HepG2 (cell line): ENCODE measurements around the gene COL8A2. TPM values are rescaled to one million over a fixed set of nuclear protein-coding genes. Genes with fewer than 3 reads are reported as not detected.
A peak's percentile ranks its signal among the peaks of the same experiment; 100 is the strongest.

Source experiments
- NONO ChIP-seq, 2 experiments: fragments of 450-650 bp in 1 of 2; sonication (generic) in 1 of 2; formaldehyde crosslinking in 1 of 2; IDR thresholded peaks in 1 of 2; conservative IDR thresholded peaks in 1 of 2; 2 replicates each; pipeline versions ENCODE4 v1.6.1 to v1.8.0; 2017 to 2022; ENCODE audit warnings: mild to moderate bottlenecking in 1 of 2, missing genetic modification reagents in 1 of 2, moderate library complexity in 1 of 2
- RCOR2 ChIP-seq: IDR thresholded peaks from 2 replicates; pipeline ENCODE4 v1.6.1; 2016; ENCODE audit warnings: missing biosample characterization, missing genetic modification reagents
- ZNF10 ChIP-seq: sonication (generic); formaldehyde crosslinking; IDR thresholded peaks from 2 replicates; pipeline ENCODE4 v1.4.0; 2020; ENCODE audit warnings: mild to moderate bottlenecking, low read depth, missing genetic modification reagents, borderline replicate concordance
- ZNF570 ChIP-seq: sonication (generic); formaldehyde crosslinking; IDR thresholded peaks from 2 replicates; pipeline ENCODE4 v1.4.0; 2020; ENCODE audit warnings: mild to moderate bottlenecking, missing genetic modification reagents, borderline replicate concordance
- ZNF749 ChIP-seq: sonication (generic); formaldehyde crosslinking; IDR thresholded peaks from 2 replicates; pipeline ENCODE4 v1.8.0; 2022; ENCODE audit warnings: mild to moderate bottlenecking, missing genetic modification reagents, moderate library complexity, borderline replicate concordance
- polyA plus RNA-seq, 8 experiments: library from polyadenylated mRNA; depleted of rRNA in 3 of 8; stranded (reverse) in 7 of 8; unstranded in 1 of 8; fragments of >200 nt; fragmentation: Illumina TruSeq in 4 of 8; extraction: Trizol in 4 of 8; gene quantifications; 2 replicates each; pipeline versions ENCODE4 v1.2.1 to v1.2.3, GENCODE V29; 2011 to 2016; ENCODE audit warnings: low read depth in 4 of 8, missing spikeins in 1 of 8, mixed read lengths in 1 of 8; ENCODE audit not compliant: insufficient read depth in 1 of 8
- total RNA-seq, 5 experiments: library from RNA; depleted of rRNA; stranded (reverse); fragments of >200 nt; fragmentation: Illumina TruSeq; extraction: Trizol; gene quantifications; 2 replicates each; pipeline ENCODE4 v1.2.3, GENCODE V29; 2016; ENCODE audit warnings: low read depth in 1 of 5
- TF ChIP-seq, protein P1 (sequence below), 2 experiments: fragments of 450-650 bp in 1 of 2; sonication (generic) in 1 of 2; formaldehyde crosslinking in 1 of 2; IDR thresholded peaks; 2 replicates each; pipeline versions ENCODE4 v1.6.1 to v1.8.0; 2016 to 2022; ENCODE audit warnings: antibody characterized with exemption in 1 of 2, mild to moderate bottlenecking in 1 of 2, missing genetic modification reagents in 1 of 2
- TF ChIP-seq, protein P2 (sequence below): sonication (generic); formaldehyde crosslinking; IDR thresholded peaks from 2 replicates; pipeline ENCODE4 v1.4.0; 2020; ENCODE audit warnings: missing genetic modification reagents, borderline replicate concordance
- TF ChIP-seq, protein P3 (sequence below), 2 experiments: fragments of 450-650 bp in 1 of 2; sonication (generic) in 1 of 2; formaldehyde crosslinking; IDR thresholded peaks; 2 replicates each; pipeline versions ENCODE4 v1.5.0 to v1.8.0; 2020 to 2022; ENCODE audit warnings: mild to moderate bottlenecking in 1 of 2, missing genetic modification reagents in 1 of 2
- TF ChIP-seq, protein P4 (sequence below): sonication (generic); formaldehyde crosslinking; IDR thresholded peaks from 2 replicates; pipeline ENCODE4 v1.5.1; 2020; ENCODE audit warnings: missing genetic modification reagents, mild to moderate bottlenecking, borderline replicate concordance

The COL8A2 gene
- total and polyA plus RNA-seq, 2 of the 13 experiments (the other 11 are each of a cell fraction or from before 2014, with no cell fraction given): 0.13 to 0.24 TPM

DNA sequence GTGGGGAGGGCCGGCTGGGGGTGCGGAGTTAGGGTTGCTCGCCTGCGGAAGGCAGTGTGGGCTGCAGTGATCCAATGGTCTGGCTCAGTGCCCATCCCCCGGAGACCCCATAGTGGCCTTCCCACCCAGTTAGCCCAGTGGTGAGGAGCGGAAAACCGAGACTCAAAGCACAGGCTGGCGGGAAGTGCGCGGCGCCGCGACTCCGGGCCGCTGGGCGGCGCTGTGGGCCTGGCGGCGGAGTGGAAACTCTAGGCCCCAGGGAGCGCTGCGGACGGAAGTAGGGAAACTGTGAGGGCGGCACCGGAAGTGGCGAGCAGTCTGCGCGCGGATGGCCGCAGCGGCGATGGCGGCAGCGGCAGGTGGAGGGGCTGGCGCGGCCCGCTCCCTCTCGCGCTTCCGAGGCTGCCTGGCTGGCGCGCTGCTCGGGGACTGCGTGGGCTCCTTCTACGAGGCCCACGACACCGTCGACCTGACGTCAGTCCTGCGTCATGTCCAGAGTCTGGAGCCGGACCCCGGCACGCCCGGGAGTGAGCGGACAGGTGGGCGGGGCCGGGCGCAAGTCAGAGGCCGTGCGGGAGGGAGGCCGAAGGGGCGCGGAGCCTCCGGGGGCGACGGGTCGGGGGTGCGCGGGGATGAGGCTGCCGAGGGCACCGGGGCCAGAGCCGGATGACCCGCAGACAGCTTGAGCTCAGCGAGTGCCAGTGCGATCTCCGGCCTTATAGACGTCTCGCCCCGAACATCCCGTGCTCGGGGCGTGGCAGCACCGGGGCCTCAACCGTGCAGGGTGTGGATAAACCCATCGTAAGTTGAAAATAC is 36.2 kb downstream of the COL8A2 start, which contains the start of gene ADPRS (continued):
- TF ChIP-seq, protein P1, sequence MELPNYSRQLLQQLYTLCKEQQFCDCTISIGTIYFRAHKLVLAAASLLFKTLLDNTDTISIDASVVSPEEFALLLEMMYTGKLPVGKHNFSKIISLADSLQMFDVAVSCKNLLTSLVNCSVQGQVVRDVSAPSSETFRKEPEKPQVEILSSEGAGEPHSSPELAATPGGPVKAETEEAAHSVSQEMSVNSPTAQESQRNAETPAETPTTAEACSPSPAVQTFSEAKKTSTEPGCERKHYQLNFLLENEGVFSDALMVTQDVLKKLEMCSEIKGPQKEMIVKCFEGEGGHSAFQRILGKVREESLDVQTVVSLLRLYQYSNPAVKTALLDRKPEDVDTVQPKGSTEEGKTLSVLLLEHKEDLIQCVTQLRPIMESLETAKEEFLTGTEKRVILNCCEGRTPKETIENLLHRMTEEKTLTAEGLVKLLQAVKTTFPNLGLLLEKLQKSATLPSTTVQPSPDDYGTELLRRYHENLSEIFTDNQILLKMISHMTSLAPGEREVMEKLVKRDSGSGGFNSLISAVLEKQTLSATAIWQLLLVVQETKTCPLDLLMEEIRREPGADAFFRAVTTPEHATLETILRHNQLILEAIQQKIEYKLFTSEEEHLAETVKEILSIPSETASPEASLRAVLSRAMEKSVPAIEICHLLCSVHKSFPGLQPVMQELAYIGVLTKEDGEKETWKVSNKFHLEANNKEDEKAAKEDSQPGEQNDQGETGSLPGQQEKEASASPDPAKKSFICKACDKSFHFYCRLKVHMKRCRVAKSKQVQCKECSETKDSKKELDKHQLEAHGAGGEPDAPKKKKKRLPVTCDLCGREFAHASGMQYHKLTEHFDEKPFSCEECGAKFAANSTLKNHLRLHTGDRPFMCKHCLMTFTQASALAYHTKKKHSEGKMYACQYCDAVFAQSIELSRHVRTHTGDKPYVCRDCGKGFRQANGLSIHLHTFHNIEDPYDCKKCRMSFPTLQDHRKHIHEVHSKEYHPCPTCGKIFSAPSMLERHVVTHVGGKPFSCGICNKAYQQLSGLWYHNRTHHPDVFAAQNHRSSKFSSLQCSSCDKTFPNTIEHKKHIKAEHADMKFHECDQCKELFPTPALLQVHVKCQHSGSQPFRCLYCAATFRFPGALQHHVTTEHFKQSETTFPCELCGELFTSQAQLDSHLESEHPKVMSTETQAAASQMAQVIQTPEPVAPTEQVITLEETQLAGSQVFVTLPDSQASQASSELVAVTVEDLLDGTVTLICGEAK (IDR thresholded peaks at IDR 0.05): peak; percentile 61; the same call in 1 of the 2 replicates
- TF ChIP-seq, protein P1 (CRISPR knock-in tag; IDR thresholded peaks at IDR 0.05): peak; percentile 70; the same call in 1 of the 2 replicates
- TF ChIP-seq, protein P2, sequence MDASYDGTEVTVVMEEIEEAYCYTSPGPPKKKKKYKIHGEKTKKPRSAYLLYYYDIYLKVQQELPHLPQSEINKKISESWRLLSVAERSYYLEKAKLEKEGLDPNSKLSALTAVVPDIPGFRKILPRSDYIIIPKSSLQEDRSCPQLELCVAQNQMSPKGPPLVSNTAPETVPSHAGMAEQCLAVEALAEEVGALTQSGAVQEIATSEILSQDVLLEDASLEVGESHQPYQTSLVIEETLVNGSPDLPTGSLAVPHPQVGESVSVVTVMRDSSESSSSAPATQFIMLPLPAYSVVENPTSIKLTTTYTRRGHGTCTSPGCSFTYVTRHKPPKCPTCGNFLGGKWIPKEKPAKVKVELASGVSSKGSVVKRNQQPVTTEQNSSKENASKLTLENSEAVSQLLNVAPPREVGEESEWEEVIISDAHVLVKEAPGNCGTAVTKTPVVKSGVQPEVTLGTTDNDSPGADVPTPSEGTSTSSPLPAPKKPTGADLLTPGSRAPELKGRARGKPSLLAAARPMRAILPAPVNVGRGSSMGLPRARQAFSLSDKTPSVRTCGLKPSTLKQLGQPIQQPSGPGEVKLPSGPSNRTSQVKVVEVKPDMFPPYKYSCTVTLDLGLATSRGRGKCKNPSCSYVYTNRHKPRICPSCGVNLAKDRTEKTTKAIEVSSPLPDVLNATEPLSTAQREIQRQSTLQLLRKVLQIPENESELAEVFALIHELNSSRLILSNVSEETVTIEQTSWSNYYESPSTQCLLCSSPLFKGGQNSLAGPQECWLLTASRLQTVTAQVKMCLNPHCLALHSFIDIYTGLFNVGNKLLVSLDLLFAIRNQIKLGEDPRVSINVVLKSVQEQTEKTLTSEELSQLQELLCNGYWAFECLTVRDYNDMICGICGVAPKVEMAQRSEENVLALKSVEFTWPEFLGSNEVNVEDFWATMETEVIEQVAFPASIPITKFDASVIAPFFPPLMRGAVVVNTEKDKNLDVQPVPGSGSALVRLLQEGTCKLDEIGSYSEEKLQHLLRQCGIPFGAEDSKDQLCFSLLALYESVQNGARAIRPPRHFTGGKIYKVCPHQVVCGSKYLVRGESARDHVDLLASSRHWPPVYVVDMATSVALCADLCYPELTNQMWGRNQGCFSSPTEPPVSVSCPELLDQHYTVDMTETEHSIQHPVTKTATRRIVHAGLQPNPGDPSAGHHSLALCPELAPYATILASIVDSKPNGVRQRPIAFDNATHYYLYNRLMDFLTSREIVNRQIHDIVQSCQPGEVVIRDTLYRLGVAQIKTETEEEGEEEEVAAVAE (CRISPR knock-in tag): peak; percentile 82
- TF ChIP-seq, protein P3, sequence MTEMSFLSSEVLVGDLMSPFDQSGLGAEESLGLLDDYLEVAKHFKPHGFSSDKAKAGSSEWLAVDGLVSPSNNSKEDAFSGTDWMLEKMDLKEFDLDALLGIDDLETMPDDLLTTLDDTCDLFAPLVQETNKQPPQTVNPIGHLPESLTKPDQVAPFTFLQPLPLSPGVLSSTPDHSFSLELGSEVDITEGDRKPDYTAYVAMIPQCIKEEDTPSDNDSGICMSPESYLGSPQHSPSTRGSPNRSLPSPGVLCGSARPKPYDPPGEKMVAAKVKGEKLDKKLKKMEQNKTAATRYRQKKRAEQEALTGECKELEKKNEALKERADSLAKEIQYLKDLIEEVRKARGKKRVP (CRISPR knock-in tag; IDR thresholded peaks at IDR 0.05): peak in 1 of 2 experiments; percentile 27; a peak in 1 of 4 replicates
- TF ChIP-seq NONO (IDR thresholded peaks at IDR 0.05) (no peak), NONO (CRISPR knock-in tag; conservative IDR thresholded peaks at IDR 0.05) (peak; percentile 94), ZNF749 (peak; percentile 89), ZNF10 (CRISPR knock-in tag) (no peak), RCOR2 (CRISPR knock-in tag) (peak; percentile 35; the same call in 1 of the 2 replicates), ZNF570 (CRISPR knock-in tag) (no peak)
- TF ChIP-seq, protein P4, sequence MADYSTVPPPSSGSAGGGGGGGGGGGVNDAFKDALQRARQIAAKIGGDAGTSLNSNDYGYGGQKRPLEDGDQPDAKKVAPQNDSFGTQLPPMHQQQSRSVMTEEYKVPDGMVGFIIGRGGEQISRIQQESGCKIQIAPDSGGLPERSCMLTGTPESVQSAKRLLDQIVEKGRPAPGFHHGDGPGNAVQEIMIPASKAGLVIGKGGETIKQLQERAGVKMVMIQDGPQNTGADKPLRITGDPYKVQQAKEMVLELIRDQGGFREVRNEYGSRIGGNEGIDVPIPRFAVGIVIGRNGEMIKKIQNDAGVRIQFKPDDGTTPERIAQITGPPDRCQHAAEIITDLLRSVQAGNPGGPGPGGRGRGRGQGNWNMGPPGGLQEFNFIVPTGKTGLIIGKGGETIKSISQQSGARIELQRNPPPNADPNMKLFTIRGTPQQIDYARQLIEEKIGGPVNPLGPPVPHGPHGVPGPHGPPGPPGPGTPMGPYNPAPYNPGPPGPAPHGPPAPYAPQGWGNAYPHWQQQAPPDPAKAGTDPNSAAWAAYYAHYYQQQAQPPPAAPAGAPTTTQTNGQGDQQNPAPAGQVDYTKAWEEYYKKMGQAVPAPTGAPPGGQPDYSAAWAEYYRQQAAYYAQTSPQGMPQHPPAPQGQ (CRISPR knock-in tag): no peak
